IPS-20b (cell line): Measurements from ENCODE around the gene ATG14.
"Not testable (repeated sequence)": the region's sequence is repeated elsewhere in the genome, so short reads cannot be mapped to it uniquely, and the experiment has no call there.

Source experiments
- H3K27ac ChIP-seq: one replicate; pipeline ENCODE4 v1.5.1; 2013; ENCODE audit warnings: low read length
- H3K27me3 ChIP-seq: 2 replicates; pipeline ENCODE4 v1.6.1; 2013; ENCODE audit warnings: mild to moderate bottlenecking, low read length, inconsistent platforms; ENCODE audit not compliant: insufficient read depth
- H3K36me3 ChIP-seq: 2 replicates; pipeline ENCODE4 v1.6.1; 2013; ENCODE audit warnings: low read depth, mild to moderate bottlenecking, inconsistent platforms, low read length, moderate library complexity; ENCODE audit not compliant: insufficient read depth
- H3K4me1 ChIP-seq: 2 replicates; pipeline ENCODE4 v1.6.1; 2013; ENCODE audit warnings: mild to moderate bottlenecking, control low read depth, inconsistent platforms, low read length, moderate library complexity; ENCODE audit not compliant: insufficient read depth
- H3K4me3 ChIP-seq: 2 replicates; pipeline ENCODE4 v1.5.1; 2013; ENCODE audit warnings: mild to moderate bottlenecking, low read length, inconsistent platforms
- H3K9ac ChIP-seq: 2 replicates; pipeline ENCODE4 v1.6.1; 2013; ENCODE audit warnings: low read depth, mild to moderate bottlenecking, inconsistent platforms, low read length, moderate library complexity
- H3K9me3 ChIP-seq: 2 replicates; pipeline ENCODE4 v1.6.1; 2013; ENCODE audit warnings: mild to moderate bottlenecking, low read depth, low read length, inconsistent platforms; ENCODE audit not compliant: insufficient read depth

ATG14 gene

GRCh38 chr14:55383056-55383466 is 28.6 kb downstream of the ATG14 start:
- H3K27ac ChIP-seq, H3K4me1 ChIP-seq, H3K9me3 ChIP-seq, H3K9ac ChIP-seq, H3K27me3 ChIP-seq, H3K4me3 ChIP-seq: not testable (repeated sequence)
- H3K36me3 ChIP-seq, result peaks cover 60% of the 10 kb centered on the region

GRCh38 chr14:55382483-55382882 is 29.1 kb downstream of the ATG14 start:
- Histone ChIP-seq H3K36me3 (peaks cover 64% of the 10 kb centered on the region), H3K9ac (no peak overlapping the region), H3K9me3 (no peaks in the 10 kb centered on the region), H3K4me1 (no peaks in the 10 kb centered on the region), H3K27ac (no peak overlapping the region), H3K27me3 (no peaks in the 10 kb centered on the region), H3K4me3 (no peak overlapping the region)

- Histone ChIP-seq H3K9ac (no peak overlapping the region), H3K4me1 (no peaks in the 10 kb centered on the region), H3K27ac (no peak overlapping the region), H3K9me3 (no peaks in the 10 kb centered on the region), H3K4me3 (no peak overlapping the region), H3K36me3 (peaks cover 71% of the 10 kb centered on the region), H3K27me3 (no peaks in the 10 kb centered on the region)
Observed at GRCh38 chr14:55381561-55381960, 30.1 kb downstream of the ATG14 start.

GRCh38 chr14:55381040-55381439 is 30.6 kb downstream of the ATG14 start:
- H3K4me1 ChIP-seq, result no peaks in the 10 kb centered on the region
- H3K9me3 ChIP-seq, result no peaks in the 10 kb centered on the region
- H3K9ac ChIP-seq, result no peak overlapping the region
- H3K27me3 ChIP-seq, result no peaks in the 10 kb centered on the region
- peaks cover 71% of the 10 kb centered on the region for H3K36me3 ChIP-seq
- H3K4me3 ChIP-seq, result no peak overlapping the region
- no peak overlapping the region for H3K27ac ChIP-seq

- no peak overlapping the region for H3K27ac ChIP-seq
- no peaks in the 10 kb centered on the region for H3K4me1 ChIP-seq
- no peaks in the 10 kb centered on the region for H3K9me3 ChIP-seq
- no peaks in the 10 kb centered on the region for H3K27me3 ChIP-seq
- H3K36me3 ChIP-seq, result peaks cover 62% of the 10 kb centered on the region
- H3K4me3 ChIP-seq, result no peak overlapping the region
- no peak overlapping the region for H3K9ac ChIP-seq
Observed at GRCh38 chr14:55377236-55377635, 34.4 kb downstream of the ATG14 start.

GRCh38 chr14:55374771-55375170 is 36.9 kb downstream of the ATG14 start:
- H3K9ac ChIP-seq, result no peak overlapping the region
- H3K9me3 ChIP-seq, result no peaks in the 10 kb centered on the region
- H3K4me3 ChIP-seq, result no peak overlapping the region
- no peaks in the 10 kb centered on the region for H3K4me1 ChIP-seq
- no peaks in the 10 kb centered on the region for H3K27me3 ChIP-seq
- peaks cover 45% of the 10 kb centered on the region for H3K36me3 ChIP-seq
- no peak overlapping the region for H3K27ac ChIP-seq

- no peaks in the 10 kb centered on the region for H3K27me3 ChIP-seq
- H3K9ac ChIP-seq, result no peak overlapping the region
- no peak overlapping the region for H3K27ac ChIP-seq
- H3K9me3 ChIP-seq, result no peaks in the 10 kb centered on the region
- H3K4me1 ChIP-seq, result no peaks in the 10 kb centered on the region
- peaks cover 49% of the 10 kb centered on the region for H3K36me3 ChIP-seq
- no peak overlapping the region for H3K4me3 ChIP-seq
Observed at GRCh38 chr14:55373784-55374705, 37.6 kb downstream of the ATG14 start.

- peaks cover 46% of the 10 kb centered on the region for H3K36me3 ChIP-seq
- no peaks in the 10 kb centered on the region for H3K9me3 ChIP-seq
- no peak overlapping the region for H3K4me3 ChIP-seq
- no peaks in the 10 kb centered on the region for H3K4me1 ChIP-seq
- H3K9ac ChIP-seq, result no peak overlapping the region
- no peak overlapping the region for H3K27ac ChIP-seq
- no peaks in the 10 kb centered on the region for H3K27me3 ChIP-seq
Observed at GRCh38 chr14:55372825-55373224, 38.8 kb downstream of the ATG14 start.

- no peak overlapping the region for H3K9ac ChIP-seq
- peaks cover 45% of the 10 kb centered on the region for H3K36me3 ChIP-seq
- H3K4me3 ChIP-seq, result no peak overlapping the region
- H3K27ac ChIP-seq, result no peak overlapping the region
- H3K9me3 ChIP-seq, result no peaks in the 10 kb centered on the region
- no peaks in the 10 kb centered on the region for H3K27me3 ChIP-seq
- H3K4me1 ChIP-seq, result no peaks in the 10 kb centered on the region
Observed at GRCh38 chr14:55372423-55372822, 39.2 kb downstream of the ATG14 start.

GRCh38 chr14:55370883-55371455 is 40.7 kb downstream of the ATG14 start:
- Histone ChIP-seq H3K9me3 (no peaks in the 10 kb centered on the region), H3K4me1 (no peaks in the 10 kb centered on the region), H3K27ac (no peak overlapping the region), H3K36me3 (peaks cover 39% of the 10 kb centered on the region; the same call in 1 of the 2 replicates), H3K4me3 (no peak overlapping the region), H3K27me3 (no peaks in the 10 kb centered on the region), H3K9ac (no peak overlapping the region)

- no peaks in the 10 kb centered on the region for H3K4me1 ChIP-seq
- no peaks in the 10 kb centered on the region for H3K9me3 ChIP-seq
- H3K4me3 ChIP-seq, result no peak overlapping the region
- H3K27me3 ChIP-seq, result no peaks in the 10 kb centered on the region
- H3K27ac ChIP-seq, result no peak overlapping the region
- H3K36me3 ChIP-seq, result peaks cover 41% of the 10 kb centered on the region; the same call in 1 of the 2 replicates
- H3K9ac ChIP-seq, result no peak overlapping the region
Observed at GRCh38 chr14:55366271-55366670, 45.4 kb downstream of the ATG14 start.

- Histone ChIP-seq H3K27me3 (no peaks in the 10 kb centered on the region), H3K4me3 (no peak overlapping the region), H3K9ac (no peak overlapping the region), H3K36me3 (peaks cover 11% of the 10 kb centered on the region; the same call in 1 of the 2 replicates), H3K4me1 (no peaks in the 10 kb centered on the region), H3K27ac (no peak overlapping the region), H3K9me3 (no peaks in the 10 kb centered on the region)
Observed at GRCh38 chr14:55361190-55361589, 50.4 kb downstream of the ATG14 start.
